ENCODE data around the gene NOL12.

The NOL12 gene

GRCh38 chr22:37731804-37732471 is 45.8 kb downstream of the NOL12 start:
- in situ Hi-C loops (cut with MboI; ENCODE audit: low pct_unique_long_range_greater_than_20kb, low sequenced_read_pairs, unreplicated experiment): no loop called here

GRCh38 chr22:37732699-37733607 is 46.8 kb downstream of the NOL12 start:
- no peak for DNase-seq (ENCODE audit: low spot score)
- in situ Hi-C loops (cut with MboI; ENCODE audit: low pct_unique_long_range_greater_than_20kb, low sequenced_read_pairs, unreplicated experiment): no loop called here
- no peak for TF ChIP-seq CTCF (IDR thresholded peaks at IDR 0.05; ENCODE audit: extremely low read depth, insufficient read depth, missing control alignments)

More at GRCh38 chr22:37731804-37732471, 45.8 kb downstream of the NOL12 start:
- no peak for DNase-seq (ENCODE audit: low spot score)
- TF ChIP-seq CTCF (IDR thresholded peaks at IDR 0.05; ENCODE audit: extremely low read depth, insufficient read depth, missing control alignments): peak; percentile 8

- in situ Hi-C loops (cut with MboI; ENCODE audit: low pct_unique_long_range_greater_than_20kb, low sequenced_read_pairs, unreplicated experiment): no loop called here
- DNase-seq (ENCODE audit: low spot score): no peak
- no peak for TF ChIP-seq CTCF (IDR thresholded peaks at IDR 0.05; ENCODE audit: extremely low read depth, insufficient read depth, missing control alignments)
Measured at GRCh38 chr22:37733625-37734401, 47.7 kb downstream of the NOL12 start.

- in situ Hi-C loops (cut with MboI; ENCODE audit: low pct_unique_long_range_greater_than_20kb, low sequenced_read_pairs, unreplicated experiment): no loop called here
- no peak for TF ChIP-seq CTCF (IDR thresholded peaks at IDR 0.05; ENCODE audit: extremely low read depth, insufficient read depth, missing control alignments)
- DNase-seq (ENCODE audit: low spot score): no peak
Measured at GRCh38 chr22:37734402-37734700, 48.2 kb downstream of the NOL12 start.

GRCh38 chr22:37734964-37735451 is 48.9 kb downstream of the NOL12 start:
- no peak for TF ChIP-seq CTCF (IDR thresholded peaks at IDR 0.05; ENCODE audit: extremely low read depth, insufficient read depth, missing control alignments)
- no peak for DNase-seq (ENCODE audit: low spot score)
- in situ Hi-C loops (cut with MboI; ENCODE audit: low pct_unique_long_range_greater_than_20kb, low sequenced_read_pairs, unreplicated experiment): no loop called here

GRCh38 chr22:37739035-37739434 is 52.9 kb downstream of the NOL12 start:
- in situ Hi-C loops (cut with MboI; ENCODE audit: low pct_unique_long_range_greater_than_20kb, low sequenced_read_pairs, unreplicated experiment): no loop called here
- DNase-seq (ENCODE audit: low spot score): no peak
- no peak for TF ChIP-seq CTCF (IDR thresholded peaks at IDR 0.05; ENCODE audit: extremely low read depth, insufficient read depth, missing control alignments)

All from GM13977 (cell line).